Testis (tissue), 2 donors: Measurements from ENCODE around the gene AQP6.

ENCODE experiments used
- CTCF ChIP-seq, 3 experiments: fragments of 450-650 bp in 2 of 3; fragments of 200-600 bp in 1 of 3; sonication (generic) in 1 of 3; IDR thresholded peaks; one replicate each; pipeline ENCODE4 v1.5.1; 2016 to 2019; ENCODE audit warnings: antibody characterized with exemption in 3 of 3, mild to moderate bottlenecking in 2 of 3, moderate library complexity in 1 of 3
- POLR2A ChIP-seq: fragments of 450-650 bp; IDR thresholded peaks from one replicate; pipeline ENCODE4 v1.6.1; 2017; ENCODE audit warnings: antibody characterized with exemption, mild to moderate bottlenecking, moderate library complexity

- TF ChIP-seq CTCF (IDR thresholded peaks at IDR 0.05) = no peak
- TF ChIP-seq POLR2A = no peak
Measured at GRCh38 chr12:49928471-49928870, 44.3 kb upstream of the AQP6 start.
